ENCODE data around the gene YPEL4. TPM values are rescaled to one million over a fixed set of nuclear protein-coding genes. Genes with fewer than 3 reads are reported as not detected.

The YPEL4 gene
- total RNA-seq, 1 experiment from 2014 or later, result not detected

DNA sequence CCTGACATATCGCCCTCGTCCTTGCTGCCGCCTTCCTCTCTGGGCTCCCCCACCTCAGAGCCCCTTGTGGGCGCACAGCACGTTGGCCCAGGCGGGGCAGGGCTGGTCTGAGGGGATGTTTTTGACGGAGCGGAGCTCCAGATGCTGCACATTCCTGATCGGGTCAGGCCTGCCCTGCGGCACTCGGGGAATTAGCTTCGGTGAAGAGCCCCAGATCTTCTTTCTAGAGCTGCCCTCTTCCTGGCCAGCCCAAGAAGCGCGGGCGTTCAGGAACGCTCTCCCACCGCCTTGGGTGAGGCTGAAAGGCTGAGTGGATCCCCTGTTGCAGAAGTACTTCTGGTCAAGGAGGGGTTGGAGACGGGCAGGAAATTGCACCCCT, 12.1 kb downstream of the YPEL4 start:
- DNase-seq (ENCODE audit: low read depth, low spot score) (no peak), ATAC-seq (no peak; the same call in 1 of the 2 replicates)
- no peaks in the 10 kb centered on the region for H3K36me3 ChIP-seq (ENCODE audit: control insufficient read depth, insufficient read depth, low read length)
- H3K9me3 ChIP-seq (ENCODE audit: control insufficient read depth, insufficient read depth, low read depth, low read length), result no peaks in the 10 kb centered on the region
- CTCF ChIA-PET, result interaction anchor here (0.5 kb wide), 1 partner anchor 29 kb away, joined by 3 read pairs; no protein-coding TSS in a partner anchor
- H3K4me1 ChIP-seq (ENCODE audit: control insufficient read depth, insufficient read depth, low read length), result peaks cover 19% of the 10 kb centered on the region
- no TSS peak for BruUV-seq (replicated peaks)
- peak overlapping the region; percentile 79 to 91 for H3K4me3 ChIP-seq (ENCODE audit: low read depth in 2 of 2, low read length in 2 of 2)
- intact Hi-C loops (cut with micrococcal nuclease; ENCODE audit: unreplicated experiment), result no loop called here
- POLR2A ChIA-PET, result no interaction called here
- in situ Hi-C loops (cut with HindIII; ENCODE audit: low pct_unique_long_range_greater_than_20kb, low sequenced_read_pairs), result no loop called here
- H3K27me3 ChIP-seq (ENCODE audit: control insufficient read depth, insufficient read depth, low read length), result no peaks in the 10 kb centered on the region
- peak overlapping the region; percentile 83 for H3K27ac ChIP-seq (ENCODE audit: low read length)
- TF ChIP-seq CTCF (IDR thresholded peaks at IDR 0.05), result no peak
- no peak for TF ChIP-seq SIN3A (IDR thresholded peaks at IDR 0.05; ENCODE audit: borderline replicate concordance, insufficient read depth, low read depth, low read length)
- TF ChIP-seq, protein P1, sequence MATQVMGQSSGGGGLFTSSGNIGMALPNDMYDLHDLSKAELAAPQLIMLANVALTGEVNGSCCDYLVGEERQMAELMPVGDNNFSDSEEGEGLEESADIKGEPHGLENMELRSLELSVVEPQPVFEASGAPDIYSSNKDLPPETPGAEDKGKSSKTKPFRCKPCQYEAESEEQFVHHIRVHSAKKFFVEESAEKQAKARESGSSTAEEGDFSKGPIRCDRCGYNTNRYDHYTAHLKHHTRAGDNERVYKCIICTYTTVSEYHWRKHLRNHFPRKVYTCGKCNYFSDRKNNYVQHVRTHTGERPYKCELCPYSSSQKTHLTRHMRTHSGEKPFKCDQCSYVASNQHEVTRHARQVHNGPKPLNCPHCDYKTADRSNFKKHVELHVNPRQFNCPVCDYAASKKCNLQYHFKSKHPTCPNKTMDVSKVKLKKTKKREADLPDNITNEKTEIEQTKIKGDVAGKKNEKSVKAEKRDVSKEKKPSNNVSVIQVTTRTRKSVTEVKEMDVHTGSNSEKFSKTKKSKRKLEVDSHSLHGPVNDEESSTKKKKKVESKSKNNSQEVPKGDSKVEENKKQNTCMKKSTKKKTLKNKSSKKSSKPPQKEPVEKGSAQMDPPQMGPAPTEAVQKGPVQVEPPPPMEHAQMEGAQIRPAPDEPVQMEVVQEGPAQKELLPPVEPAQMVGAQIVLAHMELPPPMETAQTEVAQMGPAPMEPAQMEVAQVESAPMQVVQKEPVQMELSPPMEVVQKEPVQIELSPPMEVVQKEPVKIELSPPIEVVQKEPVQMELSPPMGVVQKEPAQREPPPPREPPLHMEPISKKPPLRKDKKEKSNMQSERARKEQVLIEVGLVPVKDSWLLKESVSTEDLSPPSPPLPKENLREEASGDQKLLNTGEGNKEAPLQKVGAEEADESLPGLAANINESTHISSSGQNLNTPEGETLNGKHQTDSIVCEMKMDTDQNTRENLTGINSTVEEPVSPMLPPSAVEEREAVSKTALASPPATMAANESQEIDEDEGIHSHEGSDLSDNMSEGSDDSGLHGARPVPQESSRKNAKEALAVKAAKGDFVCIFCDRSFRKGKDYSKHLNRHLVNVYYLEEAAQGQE (IDR thresholded peaks at IDR 0.05; ENCODE audit: insufficient read depth in 1 of 2, low read depth in 2 of 2, low read length in 1 of 2), result no peak
- TF ChIP-seq TCF7L2 (IDR thresholded peaks at IDR 0.05; ENCODE audit: low read depth, low read length), result no peak
- TF ChIP-seq POLR2AphosphoS5 (IDR thresholded peaks at IDR 0.05; ENCODE audit: low read depth, low read length), result no peak

DNA sequence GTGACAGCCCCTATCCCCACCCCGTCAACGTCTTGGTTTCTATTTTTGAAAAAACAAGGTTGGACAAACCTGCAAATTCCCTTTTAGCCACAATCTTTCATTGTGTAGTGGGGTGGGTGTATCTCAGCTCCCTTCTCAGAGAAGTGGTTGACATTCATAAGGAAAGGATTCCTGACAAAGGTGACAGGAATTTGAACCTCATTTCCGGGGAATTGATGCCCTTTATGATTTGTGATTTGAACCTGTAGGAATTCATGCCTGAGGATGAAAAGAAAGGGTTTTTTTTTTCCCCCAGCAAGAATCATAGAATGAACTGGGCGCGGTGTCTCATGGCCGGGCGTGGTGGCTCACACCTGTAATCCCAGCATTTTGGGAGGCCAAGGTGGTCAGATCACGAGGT, 14.5 kb downstream of the YPEL4 start:
- intact Hi-C loops (cut with micrococcal nuclease; ENCODE audit: unreplicated experiment) (no loop called here), in situ Hi-C loops (cut with HindIII; ENCODE audit: low pct_unique_long_range_greater_than_20kb, low sequenced_read_pairs) (no loop called here)
- TF ChIP-seq, protein P1 (IDR thresholded peaks at IDR 0.05; ENCODE audit: insufficient read depth in 1 of 2, low read depth in 2 of 2, low read length in 1 of 2), result no peak
- no peak for TF ChIP-seq CTCF (IDR thresholded peaks at IDR 0.05)
- no peak for TF ChIP-seq SIN3A (IDR thresholded peaks at IDR 0.05; ENCODE audit: borderline replicate concordance, insufficient read depth, low read depth, low read length)
- ATAC-seq, result no peak
- H3K36me3 ChIP-seq (ENCODE audit: control insufficient read depth, insufficient read depth, low read length), result no peaks in the 10 kb centered on the region
- no peak for DNase-seq (ENCODE audit: low read depth, low spot score)
- ChIA-PET CTCF (no interaction called here), POLR2A (no interaction called here)
- H3K27ac ChIP-seq (ENCODE audit: low read length), result no peak overlapping the region
- no peak overlapping the region for H3K4me3 ChIP-seq (ENCODE audit: low read depth in 2 of 2, low read length in 2 of 2)
- H3K9me3 ChIP-seq (ENCODE audit: control insufficient read depth, insufficient read depth, low read depth, low read length), result no peaks in the 10 kb centered on the region
- no TSS peak for BruUV-seq (replicated peaks)
- peaks cover 15% of the 10 kb centered on the region for H3K4me1 ChIP-seq (ENCODE audit: control insufficient read depth, insufficient read depth, low read length)
- peaks cover 3% of the 10 kb centered on the region; the same call in 1 of the 2 replicates for H3K27me3 ChIP-seq (ENCODE audit: control insufficient read depth, insufficient read depth, low read length)
